Measurements from ENCODE around the gene XPNPEP1. TPM values are rescaled to one million over a fixed set of nuclear protein-coding genes. Genes with fewer than 3 reads are reported as not detected.

The XPNPEP1 gene
- 123 and 140 TPM in 2 replicates for total RNA-seq

DNA sequence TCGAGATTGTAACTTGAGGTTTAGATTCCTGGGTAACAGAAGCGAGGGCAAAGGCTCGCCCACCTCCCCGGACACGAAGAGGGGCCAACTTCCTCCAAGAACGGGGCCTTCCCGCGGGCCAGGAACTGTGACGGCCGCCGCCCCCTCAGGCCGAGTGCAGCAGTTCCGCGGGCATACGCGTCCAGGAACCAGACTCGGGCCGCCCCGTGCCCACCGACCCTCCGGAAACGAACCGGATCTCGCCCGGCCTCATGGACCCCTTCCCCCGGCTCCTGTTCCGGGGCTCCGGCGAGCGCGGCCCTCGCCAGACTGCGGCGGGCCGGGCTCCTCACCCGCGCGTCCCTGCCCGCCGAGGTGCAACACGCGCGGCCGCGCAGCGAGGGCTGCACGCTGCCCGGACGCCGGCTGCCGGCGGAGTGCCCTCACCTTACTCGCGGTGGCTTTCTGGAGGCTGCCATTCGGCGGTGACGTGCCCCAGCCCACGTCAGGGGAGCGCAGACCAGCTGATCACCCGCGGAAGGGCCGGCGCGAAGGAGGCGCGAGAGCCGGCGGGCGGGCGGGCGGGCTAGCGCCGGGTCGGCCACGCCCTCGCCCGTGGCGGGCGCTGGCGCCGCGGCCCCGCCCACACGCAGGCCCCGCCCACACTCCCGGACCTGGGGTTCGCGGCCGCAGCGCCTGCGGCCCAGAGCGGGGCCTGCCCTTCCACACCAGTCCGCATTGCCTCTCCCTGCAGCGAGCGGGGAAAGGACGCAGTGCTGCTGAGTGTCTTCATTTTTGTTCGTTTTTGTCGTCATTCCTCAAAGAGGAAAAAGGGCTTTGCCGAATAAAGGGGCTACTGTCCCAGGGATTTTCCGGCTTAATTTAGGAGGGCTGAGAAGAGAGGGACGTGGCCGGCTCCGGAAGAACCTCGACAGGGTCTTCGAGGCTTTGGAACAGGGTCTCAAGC is at the start of gene XPNPEP1:
TSS of gene XPNPEP1 (minus strand) at position 536 of the 946 bp plus-strand sequence. CDS start at position 458, 78 bp downstream.
- Histone ChIP-seq H3K4me1 (ENCODE audit: insufficient read depth, low read length) (peaks cover 14% of the 10 kb centered on the region), H3K27me3 (ENCODE audit: insufficient read depth, low read length) (no peaks in the 10 kb centered on the region), H3K27ac (ENCODE audit: low read depth, low read length) (peak within 1 kb of the TSS; percentile 81), H3K4me2 (ENCODE audit: insufficient read depth, low read length) (peak within 1 kb of the TSS; percentile 76), H3K4me3 (ENCODE audit: insufficient read depth, low read length) (peak within 1 kb of the TSS; percentile 83), H3K79me2 (ENCODE audit: insufficient read depth, low read length) (peaks cover 47% of the 10 kb centered on the region), H3K9me3 (ENCODE audit: low read depth, low read length) (no peaks in the 10 kb centered on the region), H3K36me3 (ENCODE audit: insufficient read depth, low read length) (no peaks in the 10 kb centered on the region), H2AFZ (ENCODE audit: low read length) (peak within 1 kb of the TSS; percentile 73), H4K20me1 (ENCODE audit: insufficient read depth, low read length) (no peaks in the 10 kb centered on the region)
- DNase-seq (ENCODE audit: insufficient read length, low spot score, missing footprints), result peak; percentile 99
- TF ChIP-seq, protein P1, sequence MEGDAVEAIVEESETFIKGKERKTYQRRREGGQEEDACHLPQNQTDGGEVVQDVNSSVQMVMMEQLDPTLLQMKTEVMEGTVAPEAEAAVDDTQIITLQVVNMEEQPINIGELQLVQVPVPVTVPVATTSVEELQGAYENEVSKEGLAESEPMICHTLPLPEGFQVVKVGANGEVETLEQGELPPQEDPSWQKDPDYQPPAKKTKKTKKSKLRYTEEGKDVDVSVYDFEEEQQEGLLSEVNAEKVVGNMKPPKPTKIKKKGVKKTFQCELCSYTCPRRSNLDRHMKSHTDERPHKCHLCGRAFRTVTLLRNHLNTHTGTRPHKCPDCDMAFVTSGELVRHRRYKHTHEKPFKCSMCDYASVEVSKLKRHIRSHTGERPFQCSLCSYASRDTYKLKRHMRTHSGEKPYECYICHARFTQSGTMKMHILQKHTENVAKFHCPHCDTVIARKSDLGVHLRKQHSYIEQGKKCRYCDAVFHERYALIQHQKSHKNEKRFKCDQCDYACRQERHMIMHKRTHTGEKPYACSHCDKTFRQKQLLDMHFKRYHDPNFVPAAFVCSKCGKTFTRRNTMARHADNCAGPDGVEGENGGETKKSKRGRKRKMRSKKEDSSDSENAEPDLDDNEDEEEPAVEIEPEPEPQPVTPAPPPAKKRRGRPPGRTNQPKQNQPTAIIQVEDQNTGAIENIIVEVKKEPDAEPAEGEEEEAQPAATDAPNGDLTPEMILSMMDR (IDR thresholded peaks at IDR 0.05; ENCODE audit: extremely low read depth, low read depth, low read length), result no peak

DNA sequence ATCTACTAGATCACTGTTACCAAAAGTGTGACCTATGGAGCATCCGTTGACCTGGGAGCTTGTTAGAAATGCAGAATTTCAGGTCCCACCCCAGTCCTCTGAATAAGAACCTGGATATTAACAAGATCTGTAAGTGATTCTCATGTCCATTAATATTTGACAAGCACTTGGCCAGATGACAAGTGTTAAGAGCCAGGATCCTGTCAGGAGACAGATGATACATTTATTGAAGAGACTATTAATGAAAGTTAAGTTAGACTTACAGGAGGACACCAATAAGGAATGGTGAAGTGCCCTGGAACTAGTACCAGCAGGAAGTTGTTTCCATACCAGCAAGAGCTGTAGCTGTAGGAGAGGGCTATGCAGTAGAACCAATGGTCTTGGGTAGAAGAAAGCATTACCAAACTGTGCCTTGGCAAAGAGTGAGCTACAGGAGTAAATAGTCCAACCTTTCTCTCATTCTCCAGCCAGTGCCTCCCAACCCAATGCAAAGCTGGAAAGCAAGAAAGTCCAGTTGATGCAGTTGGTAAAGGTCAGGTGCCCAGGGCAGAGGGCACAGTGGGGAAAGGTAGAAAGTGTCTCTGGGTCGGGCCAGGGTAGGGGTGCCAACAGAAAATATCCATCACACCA is 49.2 kb upstream of the XPNPEP1 start:
- no peaks in the 10 kb centered on the region for H3K27me3 ChIP-seq (ENCODE audit: insufficient read depth, low read length)
- H3K79me2 ChIP-seq (ENCODE audit: insufficient read depth, low read length), result no peaks in the 10 kb centered on the region
- no peak overlapping the region for H2AFZ ChIP-seq (ENCODE audit: low read length)
- H3K4me2 ChIP-seq (ENCODE audit: insufficient read depth, low read length), result no peak overlapping the region
- no peaks in the 10 kb centered on the region for H3K9me3 ChIP-seq (ENCODE audit: low read depth, low read length)
- TF ChIP-seq, protein P1 (IDR thresholded peaks at IDR 0.05; ENCODE audit: extremely low read depth, low read depth, low read length), result no peak
- DNase-seq (ENCODE audit: insufficient read length, low spot score, missing footprints), result no peak
- peaks cover 35% of the 10 kb centered on the region for H3K4me1 ChIP-seq (ENCODE audit: insufficient read depth, low read length)
- no peaks in the 10 kb centered on the region for H3K36me3 ChIP-seq (ENCODE audit: insufficient read depth, low read length)
- no peak overlapping the region for H3K27ac ChIP-seq (ENCODE audit: low read depth, low read length)
- H3K4me3 ChIP-seq (ENCODE audit: insufficient read depth, low read length), result no peak overlapping the region
- H4K20me1 ChIP-seq (ENCODE audit: insufficient read depth, low read length), result no peaks in the 10 kb centered on the region

DNA sequence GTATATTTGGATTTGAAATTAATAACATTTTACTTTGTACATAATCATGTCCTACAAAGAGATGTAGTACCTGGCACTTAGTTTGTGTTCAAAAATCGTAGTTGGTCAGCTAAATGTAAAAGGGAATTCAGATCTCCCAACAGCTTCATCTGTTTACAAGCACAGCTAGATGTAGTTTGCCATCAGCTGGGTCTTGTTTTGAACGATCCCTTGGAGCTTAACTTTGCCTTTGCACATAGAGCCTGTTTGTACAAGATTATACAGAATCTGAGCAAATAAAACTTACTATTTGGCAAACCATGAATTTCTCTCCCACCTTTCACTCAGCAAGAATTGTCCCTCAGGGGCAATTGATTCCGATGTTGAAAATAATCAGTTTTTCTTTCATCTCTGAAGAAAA is 48.3 kb upstream of the XPNPEP1 start:
- no peak overlapping the region for H3K27ac ChIP-seq (ENCODE audit: low read depth, low read length)
- H2AFZ ChIP-seq (ENCODE audit: low read length), result no peak overlapping the region
- no peak overlapping the region for H3K4me3 ChIP-seq (ENCODE audit: insufficient read depth, low read length)
- TF ChIP-seq, protein P1 (IDR thresholded peaks at IDR 0.05; ENCODE audit: extremely low read depth, low read depth, low read length), result no peak
- no peaks in the 10 kb centered on the region for H4K20me1 ChIP-seq (ENCODE audit: insufficient read depth, low read length)
- no peaks in the 10 kb centered on the region for H3K9me3 ChIP-seq (ENCODE audit: low read depth, low read length)
- no peaks in the 10 kb centered on the region for H3K27me3 ChIP-seq (ENCODE audit: insufficient read depth, low read length)
- H3K79me2 ChIP-seq (ENCODE audit: insufficient read depth, low read length), result no peaks in the 10 kb centered on the region
- no peak overlapping the region for H3K4me2 ChIP-seq (ENCODE audit: insufficient read depth, low read length)
- H3K4me1 ChIP-seq (ENCODE audit: insufficient read depth, low read length), result peaks cover 35% of the 10 kb centered on the region
- DNase-seq (ENCODE audit: insufficient read length, low spot score, missing footprints), result no peak
- no peaks in the 10 kb centered on the region for H3K36me3 ChIP-seq (ENCODE audit: insufficient read depth, low read length)

All from osteoblast (primary cell).